Measurements from ENCODE around the gene YWHAH. TPM values are rescaled to one million over a fixed set of nuclear protein-coding genes. Genes with fewer than 3 reads are reported as not detected.

YWHAH gene
- total RNA-seq, 2 donors from 2014 or later: 162 to 193 TPM

GRCh38 chr22:31962387-31963125, 18.2 kb downstream of the YWHAH start:
- peaks cover 4% of the 10 kb centered on the region for H3K4me1 ChIP-seq (ENCODE audit: control insufficient read depth, insufficient read depth, low read length)
- no peak overlapping the region for H3K4me3 ChIP-seq (ENCODE audit: low read length)
- no peak for DNase-seq
- Mint-ChIP-seq H3K9me3 (no peaks in the 10 kb centered on the region), H3K4me3 (no peak overlapping the region), H3K36me3 (ENCODE audit: low read depth) (peaks cover 13% of the 10 kb centered on the region), H3K27me3 (ENCODE audit: insufficient read depth) (no peaks in the 10 kb centered on the region), H3K27ac (no peak overlapping the region), H3K4me1 (peaks cover 6% of the 10 kb centered on the region)
- H3K9ac ChIP-seq (ENCODE audit: extremely low read depth, low read length, poor library complexity, severe bottlenecking): no peak overlapping the region
- H3K27ac ChIP-seq (ENCODE audit: low read depth, low read length): no peak overlapping the region
- WGBS, 2 experiments (ENCODE audit: insufficient coverage in 1 of 2, insufficient read length in 1 of 2): 91 to 94% methylated on average over 8 to 12 of the region's 12 CpGs
- H3K9me3 ChIP-seq (ENCODE audit: control insufficient read depth, low read length): no peaks in the 10 kb centered on the region
- TF ChIP-seq CTCF (conservative IDR thresholded peaks at IDR 0.05): no peak
- no peaks in the 10 kb centered on the region for H3K27me3 ChIP-seq (ENCODE audit: control insufficient read depth, insufficient read depth, low read length, poor library complexity, severe bottlenecking)
- H3K36me3 ChIP-seq (ENCODE audit: control insufficient read depth, insufficient read depth, low read length): peaks cover 7% of the 10 kb centered on the region

- no peak for TF ChIP-seq CTCF (conservative IDR thresholded peaks at IDR 0.05)
- Mint-ChIP-seq H3K27ac (no peak overlapping the region), H3K36me3 (ENCODE audit: low read depth) (no peaks in the 10 kb centered on the region), H3K27me3 (ENCODE audit: insufficient read depth) (peaks cover 8% of the 10 kb centered on the region), H3K9me3 (no peaks in the 10 kb centered on the region), H3K4me3 (no peak overlapping the region), H3K4me1 (no peaks in the 10 kb centered on the region)
- H3K9ac ChIP-seq (ENCODE audit: extremely low read depth, low read length, poor library complexity, severe bottlenecking): no peak overlapping the region
- H3K27ac ChIP-seq (ENCODE audit: low read depth, low read length): no peak overlapping the region
- DNase-seq: no peak
- no peaks in the 10 kb centered on the region for H3K4me1 ChIP-seq (ENCODE audit: control insufficient read depth, insufficient read depth, low read length)
- H3K4me3 ChIP-seq (ENCODE audit: low read length): no peak overlapping the region
- 91 to 100% methylated on average over 1 to 9 of the region's 9 CpGs for WGBS, 2 experiments (ENCODE audit: insufficient coverage in 1 of 2, insufficient read length in 1 of 2)
- H3K36me3 ChIP-seq (ENCODE audit: control insufficient read depth, insufficient read depth, low read length): no peaks in the 10 kb centered on the region
- H3K9me3 ChIP-seq (ENCODE audit: control insufficient read depth, low read length): no peaks in the 10 kb centered on the region
- H3K27me3 ChIP-seq (ENCODE audit: control insufficient read depth, insufficient read depth, low read length, poor library complexity, severe bottlenecking): no peaks in the 10 kb centered on the region
These were observed 23.7 kb downstream of the YWHAH start for GRCh38 chr22:31968022-31968421.

GRCh38 chr22:31969789-31970489, 25.6 kb downstream of the YWHAH start:
- no peak overlapping the region for H3K27ac ChIP-seq (ENCODE audit: low read depth, low read length)
- no peaks in the 10 kb centered on the region for H3K4me1 Mint-ChIP-seq
- no peaks in the 10 kb centered on the region for H3K36me3 Mint-ChIP-seq (ENCODE audit: low read depth)
- WGBS, 2 experiments (ENCODE audit: insufficient coverage in 1 of 2, insufficient read length in 1 of 2): 41 to 49% methylated on average over 13 to 19 of the region's 19 CpGs
- DNase-seq: peak; percentile 95
- peak; percentile 75 for TF ChIP-seq CTCF (conservative IDR thresholded peaks at IDR 0.05)
- H3K4me3 Mint-ChIP-seq: peak overlapping the region; percentile 69
- peak overlapping the region; percentile 87 for H3K27ac Mint-ChIP-seq
- H3K36me3 ChIP-seq (ENCODE audit: control insufficient read depth, insufficient read depth, low read length): no peaks in the 10 kb centered on the region
- H3K9ac ChIP-seq (ENCODE audit: extremely low read depth, low read length, poor library complexity, severe bottlenecking): peak overlapping the region; percentile 68
- no peaks in the 10 kb centered on the region for H3K27me3 ChIP-seq (ENCODE audit: control insufficient read depth, insufficient read depth, low read length, poor library complexity, severe bottlenecking)
- H3K4me3 ChIP-seq (ENCODE audit: low read length): peak overlapping the region; percentile 91
- H3K9me3 Mint-ChIP-seq: no peaks in the 10 kb centered on the region
- no peaks in the 10 kb centered on the region for H3K4me1 ChIP-seq (ENCODE audit: control insufficient read depth, insufficient read depth, low read length)
- H3K9me3 ChIP-seq (ENCODE audit: control insufficient read depth, low read length): no peaks in the 10 kb centered on the region
- peaks cover 8% of the 10 kb centered on the region for H3K27me3 Mint-ChIP-seq (ENCODE audit: insufficient read depth)
